Right cardiac atrium (tissue), 5 donors: ENCODE results near the gene NT5DC2. TPM values are rescaled to one million over a fixed set of nuclear protein-coding genes. Genes with fewer than 3 reads are reported as not detected.
A peak's percentile ranks its signal among the peaks of the same experiment; 100 is the strongest.

Source experiments
- ATAC-seq, 2 donors: fragments of 200-7000 bp; cut with Tn5 transposase; one replicate each; pipeline versions ENCODE4 v1.8.0 to v1.9.1; 2020; ENCODE audit warnings: moderate library complexity in 2 of 2, mild to moderate bottlenecking in 1 of 2
- DNase-seq, 3 donors: peaks; one replicate each; pipeline ENCODE4 v3.0.0-alpha.2; 2020
- H3K27ac ChIP-seq: one replicate; pipeline ENCODE4 v1.5.1; 2013; ENCODE audit warnings: mild to moderate bottlenecking, low read length, control low read depth, moderate library complexity
- H3K27me3 ChIP-seq: one replicate; pipeline ENCODE4 v1.6.1; 2013; ENCODE audit not compliant: control insufficient read depth, insufficient read depth
- H3K4me1 ChIP-seq: one replicate; pipeline ENCODE4 v1.6.1; 2013; ENCODE audit warnings: low read length; ENCODE audit not compliant: control insufficient read depth, insufficient read depth
- H3K4me3 ChIP-seq: one replicate; pipeline ENCODE4 v1.5.1; 2013; ENCODE audit warnings: low read length, control low read depth
- H3K9me3 ChIP-seq: one replicate; pipeline ENCODE4 v1.6.1; 2013; ENCODE audit warnings: low read length; ENCODE audit not compliant: control insufficient read depth
- WGBS: extraction: QIAGEN DNeasy Blood & Tissue Kit; methylation state at CpG from one replicate; pipeline ENCODE4 v1.1.7; 2013; 5-methylcytosine and 5-hydroxymethylcytosine counted together
- intact Hi-C, 4 donors: fragments of 100-400 bp; cut with DNase I; formaldehyde crosslinking; loops; one replicate each; pipeline versions ENCODE4 v1.11.0 to v1.14.0; 2022 to 2023
- long read RNA-seq, 4 donors: library from polyadenylated mRNA; unstranded; transcript quantifications; one replicate each; pipeline ENCODE4 v2.0.0, GENCODE V29; 2020 to 2021
- polyA plus RNA-seq: library from polyadenylated mRNA; stranded (reverse); fragments of 200-250 nt; gene quantifications from one replicate; pipeline ENCODE4 v1.2.3, GENCODE V29; 2013
- total RNA-seq, 4 donors: library from RNA; stranded (reverse); fragmentation: NEBNext Ultra II Directional; extraction: Animal tissue kit (Norgen Biotek cat#: 25700); gene quantifications; one replicate each; pipeline ENCODE4 v1.2.1, GENCODE V29; 2021
- donor health status: healthy with polysubstance abuse.
- donor health status: DM: no; HTN: yes; CAD: no.
- donor health status: DM: no; HTN: no; CAD: no.
- donor health status: DM: no; HTN: yes; CAD: no; lungs with severe emphysema.
- donor health status: DM: yes; HTN: yes; CAD: no.

The NT5DC2 gene
- 100 to 1,000 TPM; 123 to 223 (median 154) TPM for total RNA-seq
- 322 TPM for polyA plus RNA-seq
- long read RNA-seq, donor 1, transcript NT5DC2-202 (14 exons, 1,795 nt), result major isoform, 400 of 519 reads
- long read RNA-seq, donor 1, partial matches to known transcripts, result 42 of 519 reads
- long read RNA-seq, donor 1, other reads (novel, unspliced or antisense), result 74 of 519 reads
- long read RNA-seq, donor 2, transcript NT5DC2-202 (14 exons, 1,795 nt), result major isoform, 183 of 265 reads
- long read RNA-seq, donor 2, partial matches to known transcripts, result 31 of 265 reads
- long read RNA-seq, donor 2, other reads (novel, unspliced or antisense), result 44 of 265 reads
- long read RNA-seq, donor 3, transcript NT5DC2-202 (14 exons, 1,795 nt), result major isoform, 144 of 326 reads
- long read RNA-seq, donor 3, partial matches to known transcripts, result 95 of 326 reads
- long read RNA-seq, donor 3, other reads (novel, unspliced or antisense), result 81 of 326 reads
- long read RNA-seq, donor 4, transcript NT5DC2-202 (14 exons, 1,795 nt), result major isoform, 170 of 244 reads
- long read RNA-seq, donor 4, partial matches to known transcripts, result 34 of 244 reads
- long read RNA-seq, donor 4, other reads (novel, unspliced or antisense), result 39 of 244 reads

DNA sequence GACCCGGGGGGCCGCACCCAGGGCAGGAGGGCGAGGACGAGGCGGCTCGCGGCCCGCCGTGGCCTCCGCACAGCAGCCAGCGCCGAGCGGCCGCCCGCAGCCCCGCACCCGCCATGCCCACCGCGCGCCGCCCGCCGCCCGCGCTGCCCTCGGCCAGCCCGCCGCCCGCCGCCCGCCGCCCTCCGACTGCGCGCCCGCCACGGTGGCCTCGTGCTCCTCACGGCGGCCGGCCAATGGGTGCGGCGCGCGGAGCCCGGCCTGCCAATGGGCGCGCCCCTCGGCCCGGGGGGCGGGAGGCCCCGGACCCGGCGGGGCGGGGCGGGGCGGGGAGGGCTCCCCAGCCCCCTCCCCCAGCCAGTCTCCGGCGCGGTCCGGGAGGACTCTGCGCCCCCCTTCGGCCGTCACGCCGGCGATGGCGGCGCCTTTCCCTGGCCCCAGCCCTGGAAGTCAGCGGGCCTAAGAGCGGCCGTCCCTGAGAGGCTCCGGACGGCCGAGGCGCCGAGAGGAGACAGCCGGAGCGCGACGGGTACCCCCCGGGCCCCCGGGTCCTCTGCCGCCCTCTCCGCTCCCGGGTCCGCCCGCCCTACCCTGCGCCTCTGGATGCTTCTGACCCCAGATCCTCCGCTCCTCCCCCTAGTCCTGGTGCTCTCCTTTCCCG, at the start of gene NT5DC2:
Gene NT5DC2 (minus strand): TSS at position 235 of the 658 bp plus-strand sequence. CDS start 120 bp downstream, at position 115.
- Histone ChIP-seq H3K27me3 (no peaks in the 10 kb centered on the region), H3K27ac (peak within 1 kb of the TSS; percentile 98), H3K4me3 (peak within 1 kb of the TSS; percentile 81), H3K9me3 (no peaks in the 10 kb centered on the region), H3K4me1 (peaks cover 27% of the 10 kb centered on the region)
- DNase-seq (peak; percentile 83 to 93 (median 92)), ATAC-seq (peak; percentile 32 to 36)
- intact Hi-C loops, result loop anchor here in 1 of 4 donors (5.0 kb wide), 1 partner anchor 51 kb away; no protein-coding TSS in a partner anchor
- WGBS, result 1% methylated on average over 91 of the region's 91 CpGs

DNA sequence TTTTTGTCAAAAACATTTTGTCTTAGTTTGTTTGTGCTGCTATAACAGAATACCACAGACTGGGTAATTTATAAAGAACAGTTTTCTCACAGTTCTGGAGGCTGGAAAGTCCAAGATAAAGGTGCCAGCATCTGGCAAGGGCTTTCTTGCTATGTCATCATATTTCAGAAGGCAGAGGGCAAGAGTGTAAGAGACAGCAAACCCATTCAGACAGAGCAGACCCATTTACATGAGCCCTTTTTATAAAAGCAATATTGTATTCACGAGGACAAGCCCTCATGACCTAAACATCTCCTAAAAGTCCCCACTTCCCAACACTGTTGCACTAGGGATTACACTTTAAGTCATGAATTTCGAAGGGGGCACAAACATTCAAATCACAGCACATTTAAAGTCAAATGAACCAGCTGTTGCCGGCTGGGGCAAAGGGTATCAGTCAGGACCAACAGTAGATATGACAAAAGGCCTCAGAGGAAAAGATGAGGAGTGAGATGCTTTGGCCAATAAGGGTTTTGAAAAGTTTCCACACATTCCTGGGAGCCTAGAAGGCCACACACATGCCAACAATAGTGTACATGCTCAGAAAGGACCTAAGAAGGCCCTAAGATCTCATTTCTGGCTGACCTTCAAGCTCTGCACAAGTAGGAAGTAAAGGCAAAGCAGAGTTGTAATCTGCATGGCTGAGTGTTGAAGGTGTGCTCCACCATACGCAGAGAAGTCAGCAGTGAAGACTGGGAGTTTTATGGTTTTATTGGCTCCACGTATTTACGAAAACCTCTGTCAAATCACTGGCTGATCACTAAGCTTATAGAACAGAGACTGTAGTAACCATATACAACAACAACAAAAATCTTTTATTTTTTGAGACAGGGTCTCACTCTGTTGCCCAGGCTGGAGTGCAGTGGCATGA, 40.7 kb upstream of the NT5DC2 start:
- DNase-seq, result no peak
- Histone ChIP-seq H3K9me3 (no peaks in the 10 kb centered on the region), H3K4me1 (peaks cover 3% of the 10 kb centered on the region), H3K4me3 (no peak overlapping the region), H3K27ac (no peak overlapping the region), H3K27me3 (no peaks in the 10 kb centered on the region)
- peak in 1 of 2 donors; percentile 42 for ATAC-seq
- intact Hi-C loops, result no loop called here
- WGBS, result 82% methylated on average over 6 of the region's 6 CpGs

- DNase-seq (no peak), ATAC-seq (no peak)
- intact Hi-C loops, result no loop called here
- Histone ChIP-seq H3K27me3 (no peaks in the 10 kb centered on the region), H3K9me3 (no peaks in the 10 kb centered on the region), H3K27ac (no peak overlapping the region), H3K4me1 (peaks cover 3% of the 10 kb centered on the region), H3K4me3 (no peak overlapping the region)
- 59% methylated on average over 6 of the region's 6 CpGs for WGBS
Observed at GRCh38 chr3:52572221-52572620, 38.6 kb upstream of the NT5DC2 start.

DNA sequence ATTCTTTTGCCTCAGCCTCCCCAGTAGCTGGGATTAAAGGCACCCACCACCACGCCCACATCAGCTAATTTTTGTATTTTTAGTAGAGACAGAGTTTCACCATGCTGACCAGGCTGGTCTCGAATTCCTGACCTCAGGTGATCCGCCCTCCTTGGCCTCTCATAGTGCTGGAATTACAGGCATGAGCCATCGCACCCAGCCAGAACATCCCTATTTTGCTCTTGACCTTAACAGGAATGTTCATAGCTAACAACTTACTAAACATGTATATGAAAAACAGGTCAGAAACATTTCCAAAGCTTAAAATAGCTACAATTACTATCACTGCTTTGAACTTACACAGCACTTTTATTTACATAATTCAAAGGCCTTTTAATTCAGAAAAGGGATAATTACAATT, 36.4 kb upstream of the NT5DC2 start:
- Histone ChIP-seq H3K27me3 (no peaks in the 10 kb centered on the region), H3K27ac (no peak overlapping the region), H3K4me3 (no peak overlapping the region), H3K4me1 (peaks cover 3% of the 10 kb centered on the region), H3K9me3 (no peaks in the 10 kb centered on the region)
- intact Hi-C loops, result no loop called here
- 78% methylated on average over 4 of the region's 4 CpGs for WGBS
- DNase-seq (no peak), ATAC-seq (no peak)

- DNase-seq, result no peak
- Histone ChIP-seq H3K27ac (no peak overlapping the region), H3K4me3 (no peak overlapping the region), H3K9me3 (no peaks in the 10 kb centered on the region), H3K4me1 (no peaks in the 10 kb centered on the region), H3K27me3 (no peaks in the 10 kb centered on the region)
- intact Hi-C loops, result no loop called here
- WGBS, result 95% methylated on average over 2 of the region's 2 CpGs
- ATAC-seq, result no peak
Observed at GRCh38 chr3:52568069-52568468, 34.4 kb upstream of the NT5DC2 start.

DNA sequence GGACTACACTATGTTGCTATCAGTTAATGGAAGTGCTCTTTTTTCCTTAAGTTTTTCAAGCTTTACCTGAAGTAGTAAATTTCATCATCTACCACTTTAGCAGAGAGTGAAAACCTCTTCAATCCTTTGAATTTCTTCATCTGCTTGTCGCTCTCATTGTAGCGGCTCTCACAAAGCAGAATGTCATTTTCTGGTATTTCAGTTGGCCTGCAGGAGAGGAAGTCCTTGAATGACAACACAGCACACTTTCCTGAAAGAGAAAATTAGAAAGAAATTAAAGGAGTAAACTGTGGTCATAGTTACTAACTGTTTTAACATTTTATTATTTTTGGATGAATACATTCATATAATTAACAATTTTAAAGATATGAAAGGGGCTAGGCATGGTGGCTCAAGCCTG, 30.3 kb upstream of the NT5DC2 start:
- intact Hi-C loops, result no loop called here
- DNase-seq, result no peak
- no peaks in the 10 kb centered on the region for H3K9me3 ChIP-seq
- 93% methylated on average over 2 of the region's 2 CpGs for WGBS
- no peak overlapping the region for H3K4me3 ChIP-seq
- no peaks in the 10 kb centered on the region for H3K4me1 ChIP-seq
- H3K27me3 ChIP-seq, result no peaks in the 10 kb centered on the region
- ATAC-seq, result no peak
- H3K27ac ChIP-seq, result no peak overlapping the region

- no peak for DNase-seq
- intact Hi-C loops, result no loop called here
- peak in 1 of 2 donors; percentile 38 for ATAC-seq
- Histone ChIP-seq H3K27me3 (no peaks in the 10 kb centered on the region), H3K9me3 (no peaks in the 10 kb centered on the region), H3K4me3 (no peak overlapping the region), H3K27ac (no peak overlapping the region), H3K4me1 (no peaks in the 10 kb centered on the region)
- 73% methylated on average over 4 of the region's 4 CpGs for WGBS
Observed at GRCh38 chr3:52561028-52561747, 27.5 kb upstream of the NT5DC2 start.

DNA sequence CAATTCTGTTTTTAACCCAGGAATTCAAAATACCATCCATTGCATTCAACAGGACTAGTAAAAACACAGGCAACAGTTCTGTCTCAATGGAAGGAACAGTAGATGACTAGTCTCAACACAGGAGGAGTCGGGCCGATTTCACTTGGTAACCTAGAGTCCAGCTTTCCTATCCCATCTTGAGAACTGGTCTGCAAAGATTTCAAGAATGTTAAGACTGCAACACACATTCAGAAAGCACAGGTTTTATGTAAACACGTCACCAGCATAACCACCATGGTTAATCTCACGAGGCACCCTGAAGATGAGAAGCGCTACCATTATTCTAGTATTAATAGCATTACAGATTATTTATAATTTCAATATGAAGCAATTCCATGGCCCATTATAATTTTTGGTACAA, 24.8 kb upstream of the NT5DC2 start:
- Histone ChIP-seq H3K4me3 (no peak overlapping the region), H3K27me3 (no peaks in the 10 kb centered on the region), H3K9me3 (no peaks in the 10 kb centered on the region), H3K4me1 (no peaks in the 10 kb centered on the region), H3K27ac (no peak overlapping the region)
- WGBS, result 94% methylated on average over 5 of the region's 5 CpGs
- DNase-seq, result no peak
- ATAC-seq, result no peak
- intact Hi-C loops, result no loop called here

GRCh38 chr3:52557011-52557960, 23.6 kb upstream of the NT5DC2 start:
- peaks cover 3% of the 10 kb centered on the region for H3K4me1 ChIP-seq
- no peaks in the 10 kb centered on the region for H3K9me3 ChIP-seq
- no peak overlapping the region for H3K4me3 ChIP-seq
- no peaks in the 10 kb centered on the region for H3K27me3 ChIP-seq
- H3K27ac ChIP-seq, result no peak overlapping the region
- intact Hi-C loops, result no loop called here
- DNase-seq, result no peak
- no peak for ATAC-seq
- 86% methylated on average over 9 of the region's 9 CpGs for WGBS
